Transverse colon (tissue), 4 donors: ENCODE measurements around the gene AZGP1.

Source experiments
- POLR2AphosphoS5 ChIP-seq, 3 donors: sonication (generic); formaldehyde crosslinking; IDR thresholded peaks; one replicate each; pipeline ENCODE4 v1.6.1; 2016; ENCODE audit warnings: antibody characterized with exemption in 3 of 3
- TF ChIP-seq, protein P1 (sequence below), 5 experiments: fragments of 200-600 bp in 3 of 5; fragments of 450-650 bp in 2 of 5; sonication (generic) in 3 of 5; IDR thresholded peaks; 1 replicate in 2 of 5; 2 replicates in 3 of 5; pipeline ENCODE4 v1.5.1; 2016 to 2017; ENCODE audit warnings: antibody characterized with exemption in 5 of 5, inconsistent platforms in 3 of 5, mild to moderate bottlenecking in 2 of 5, moderate library complexity in 1 of 5

DNA sequence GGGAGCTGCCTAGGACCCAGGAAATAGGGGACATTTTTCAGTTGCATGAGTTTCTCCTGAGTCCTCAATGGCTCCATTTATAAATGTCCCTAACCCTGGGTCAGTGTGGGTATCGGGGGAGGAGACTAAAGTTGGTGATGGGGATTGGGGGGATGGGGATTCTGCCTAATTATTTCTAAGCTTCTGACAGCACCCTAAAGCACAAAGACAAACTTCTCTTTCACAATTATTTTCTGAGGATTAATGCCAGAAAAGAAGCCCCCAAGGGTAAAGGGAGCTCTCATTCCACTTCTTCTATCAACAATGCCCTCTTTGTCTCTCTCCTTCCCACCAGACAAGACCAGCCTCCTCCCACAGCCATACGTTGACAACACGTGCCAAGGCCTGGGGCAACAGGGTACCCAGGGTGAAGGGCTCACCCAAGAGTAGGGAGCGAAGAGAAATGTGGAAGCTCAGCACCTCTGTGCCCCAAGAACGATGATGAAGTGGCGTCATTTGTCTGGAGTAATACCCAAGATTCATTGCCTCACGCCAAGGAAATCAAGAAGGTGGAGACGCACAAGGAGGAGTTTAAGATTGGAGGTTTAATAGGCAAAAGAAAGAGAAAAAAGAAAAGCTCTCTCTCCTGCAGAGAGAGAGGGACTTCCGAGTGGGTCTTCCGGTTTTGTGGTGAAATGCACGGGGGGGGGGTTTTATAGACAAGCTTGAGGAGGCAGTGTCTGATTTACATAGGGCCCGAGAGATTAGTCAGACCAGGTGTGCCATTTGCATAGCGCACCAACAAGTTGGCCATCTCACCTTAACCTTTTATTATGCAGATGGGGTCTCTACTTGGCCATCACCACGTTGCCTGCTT is 32.0 kb downstream of the AZGP1 start:
- no peak for TF ChIP-seq POLR2AphosphoS5 (IDR thresholded peaks at IDR 0.05)
- TF ChIP-seq, protein P1, sequence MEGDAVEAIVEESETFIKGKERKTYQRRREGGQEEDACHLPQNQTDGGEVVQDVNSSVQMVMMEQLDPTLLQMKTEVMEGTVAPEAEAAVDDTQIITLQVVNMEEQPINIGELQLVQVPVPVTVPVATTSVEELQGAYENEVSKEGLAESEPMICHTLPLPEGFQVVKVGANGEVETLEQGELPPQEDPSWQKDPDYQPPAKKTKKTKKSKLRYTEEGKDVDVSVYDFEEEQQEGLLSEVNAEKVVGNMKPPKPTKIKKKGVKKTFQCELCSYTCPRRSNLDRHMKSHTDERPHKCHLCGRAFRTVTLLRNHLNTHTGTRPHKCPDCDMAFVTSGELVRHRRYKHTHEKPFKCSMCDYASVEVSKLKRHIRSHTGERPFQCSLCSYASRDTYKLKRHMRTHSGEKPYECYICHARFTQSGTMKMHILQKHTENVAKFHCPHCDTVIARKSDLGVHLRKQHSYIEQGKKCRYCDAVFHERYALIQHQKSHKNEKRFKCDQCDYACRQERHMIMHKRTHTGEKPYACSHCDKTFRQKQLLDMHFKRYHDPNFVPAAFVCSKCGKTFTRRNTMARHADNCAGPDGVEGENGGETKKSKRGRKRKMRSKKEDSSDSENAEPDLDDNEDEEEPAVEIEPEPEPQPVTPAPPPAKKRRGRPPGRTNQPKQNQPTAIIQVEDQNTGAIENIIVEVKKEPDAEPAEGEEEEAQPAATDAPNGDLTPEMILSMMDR (IDR thresholded peaks at IDR 0.05) = no peak
